Small intestine (tissue), 7 donors: ENCODE data around the gene HS6ST3. TPM values are rescaled to one million over a fixed set of nuclear protein-coding genes. Genes with fewer than 3 reads are reported as not detected.

Source experiments
- DNase-seq, 2 donors: peaks; one replicate each; pipeline versions ENCODE4 v3.0.0 to v3.0.0-alpha.2; 2013
- FAIRE-seq: peaks from 2 replicates; lab custom pipeline; 2012; peaks lifted over from hg19 to GRCh38; lab: Jason Lieb, UNC
- H3K27ac ChIP-seq, 3 donors: one replicate each; pipeline ENCODE4 v1.5.1; 2013; ENCODE audit warnings: low read length in 2 of 3, mild to moderate bottlenecking in 2 of 3, control low read depth in 1 of 3, inconsistent platforms in 1 of 3, low read depth in 1 of 3, moderate library complexity in 1 of 3
- H3K27me3 ChIP-seq, 3 donors: one replicate each; pipeline ENCODE4 v1.6.1; 2013; ENCODE audit warnings: low read length in 3 of 3, inconsistent platforms in 1 of 3; ENCODE audit not compliant: control insufficient read depth in 3 of 3, insufficient read depth in 3 of 3
- H3K36me3 ChIP-seq, 3 donors: one replicate each; pipeline ENCODE4 v1.6.1; 2013; ENCODE audit warnings: low read length in 3 of 3, inconsistent platforms in 1 of 3, low read depth in 1 of 3, mild to moderate bottlenecking in 1 of 3, moderate library complexity in 1 of 3; ENCODE audit not compliant: control insufficient read depth in 3 of 3, insufficient read depth in 2 of 3
- H3K4me1 ChIP-seq, 3 donors: one replicate each; pipeline ENCODE4 v1.6.1; 2013; ENCODE audit warnings: low read length in 2 of 3, inconsistent platforms in 1 of 3, low read depth in 1 of 3, mild to moderate bottlenecking in 1 of 3, moderate library complexity in 1 of 3; ENCODE audit not compliant: control insufficient read depth in 3 of 3, insufficient read depth in 2 of 3
- H3K4me3 ChIP-seq, 3 donors: one replicate each; pipeline ENCODE4 v1.5.1; 2013; ENCODE audit warnings: low read length in 3 of 3, control low read depth in 1 of 3, inconsistent platforms in 1 of 3, low read depth in 1 of 3, mild to moderate bottlenecking in 1 of 3, moderate library complexity in 1 of 3
- H3K9me3 ChIP-seq, 2 donors: one replicate each; pipeline ENCODE4 v1.6.1; 2013; ENCODE audit warnings: low read depth in 1 of 2, low read length in 1 of 2; ENCODE audit not compliant: control insufficient read depth in 2 of 2, insufficient read depth in 1 of 2
- WGBS, 3 donors: extraction: QIAGEN DNeasy Blood & Tissue Kit; methylation state at CpG; one replicate each; pipeline ENCODE4 v1.1.7; 2013; 5-methylcytosine and 5-hydroxymethylcytosine counted together
- polyA plus RNA-seq, 4 donors: library from polyadenylated mRNA; stranded (reverse) in 3 of 4; unstranded in 1 of 4; fragments of 200-250 nt in 3 of 4; fragments of 120-200 nt in 1 of 4; gene quantifications; one replicate each; pipeline versions ENCODE4 v1.2.1 to v1.2.3, GENCODE V29; 2013
- donor health status: healthy with polysubstance abuse.
- donor health status: control.
- donor health status: control.
- donor health status: Bipolar disorder and iron deficiency.
- donor health status: healthy.

The HS6ST3 gene
- polyA plus RNA-seq, 4 donors, result under 0.01 to 0.86 (median 0.54) TPM; not detected in 1

GRCh38 chr13:96552559-96552958 is 462.7 kb downstream of the HS6ST3 start:
- H3K27ac ChIP-seq, result no peak overlapping the region
- no peaks in the 10 kb centered on the region for H3K4me1 ChIP-seq
- FAIRE-seq (no peak), DNase-seq (peak in 1 of 2 donors; percentile 18)
- no peak overlapping the region for H3K4me3 ChIP-seq
- no peaks in the 10 kb centered on the region for H3K36me3 ChIP-seq
- WGBS, 3 donors, result 85 to 100% (median 97%) methylated on average over 2 of the region's 2 CpGs
- no peaks in the 10 kb centered on the region for H3K27me3 ChIP-seq
- H3K9me3 ChIP-seq, result no peaks in the 10 kb centered on the region

- no peak overlapping the region for H3K27ac ChIP-seq
- H3K27me3 ChIP-seq, result no peaks in the 10 kb centered on the region
- no peaks in the 10 kb centered on the region for H3K9me3 ChIP-seq
- H3K4me1 ChIP-seq, result no peaks in the 10 kb centered on the region
- no peak overlapping the region for H3K4me3 ChIP-seq
- no peak for FAIRE-seq
- DNase-seq, result no peak
- 93 to 98% (median 97%) methylated on average over 7 of the region's 7 CpGs for WGBS, 3 donors
- no peaks in the 10 kb centered on the region for H3K36me3 ChIP-seq
Measured at GRCh38 chr13:96553796-96554195, 463.9 kb downstream of the HS6ST3 start.

DNA sequence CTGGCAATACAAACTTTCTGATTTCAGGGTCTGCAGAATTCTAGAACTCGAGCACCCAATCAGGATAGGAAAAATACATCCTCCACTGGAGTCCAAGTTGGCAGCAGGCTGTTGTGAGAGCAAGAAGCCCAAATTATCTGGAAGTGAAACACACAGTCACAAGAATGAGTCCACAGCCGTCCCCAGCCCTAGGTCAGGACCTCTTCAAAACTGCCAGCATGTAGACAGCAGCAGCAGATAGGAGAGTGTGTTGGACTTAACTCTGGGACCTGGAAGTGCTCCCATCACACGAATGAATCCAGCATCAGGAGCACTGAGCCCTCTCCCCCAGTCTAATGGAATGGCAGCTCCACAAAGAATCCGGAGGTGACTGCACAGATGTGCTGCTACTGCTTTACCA is 483.7 kb downstream of the HS6ST3 start:
- H3K4me1 ChIP-seq, result no peaks in the 10 kb centered on the region
- no peak for DNase-seq
- H3K9me3 ChIP-seq, result no peaks in the 10 kb centered on the region
- no peak overlapping the region for H3K27ac ChIP-seq
- no peak overlapping the region for H3K4me3 ChIP-seq
- H3K36me3 ChIP-seq, result no peaks in the 10 kb centered on the region
- no peaks in the 10 kb centered on the region for H3K27me3 ChIP-seq
- no peak for FAIRE-seq
- 60 to 75% (median 72%) methylated on average over 4 of the region's 4 CpGs for WGBS, 3 donors

GRCh38 chr13:96575423-96576320 is 485.8 kb downstream of the HS6ST3 start:
- DNase-seq (no peak), FAIRE-seq (no peak)
- Histone ChIP-seq H3K27ac (no peak overlapping the region), H3K4me3 (no peak overlapping the region), H3K4me1 (no peaks in the 10 kb centered on the region), H3K9me3 (no peaks in the 10 kb centered on the region), H3K27me3 (no peaks in the 10 kb centered on the region), H3K36me3 (no peaks in the 10 kb centered on the region)
- WGBS, 3 donors, result 82 to 85% (median 85%) methylated on average over 14 of the region's 14 CpGs

DNA sequence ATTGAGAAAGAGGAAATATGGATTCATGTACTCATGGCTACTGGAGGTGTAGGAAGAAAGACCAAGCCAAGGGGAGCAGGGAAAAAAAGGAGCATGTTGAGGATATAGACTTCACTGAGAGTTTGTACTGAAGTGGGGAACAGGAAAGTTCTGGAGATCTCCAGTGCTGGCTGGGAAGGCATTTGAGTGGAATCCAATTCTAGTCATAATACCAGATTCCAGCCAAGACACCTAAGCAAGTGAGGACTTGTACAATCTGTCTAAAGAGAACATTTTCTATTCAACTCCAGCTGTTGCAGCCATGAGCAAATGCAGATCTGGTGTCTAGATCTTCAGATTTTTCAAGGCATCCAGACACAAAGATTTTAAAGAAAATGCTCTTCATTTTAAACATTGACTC is 491.8 kb downstream of the HS6ST3 start:
- Histone ChIP-seq H3K9me3 (no peaks in the 10 kb centered on the region), H3K27me3 (no peaks in the 10 kb centered on the region), H3K27ac (no peak overlapping the region)

DNA sequence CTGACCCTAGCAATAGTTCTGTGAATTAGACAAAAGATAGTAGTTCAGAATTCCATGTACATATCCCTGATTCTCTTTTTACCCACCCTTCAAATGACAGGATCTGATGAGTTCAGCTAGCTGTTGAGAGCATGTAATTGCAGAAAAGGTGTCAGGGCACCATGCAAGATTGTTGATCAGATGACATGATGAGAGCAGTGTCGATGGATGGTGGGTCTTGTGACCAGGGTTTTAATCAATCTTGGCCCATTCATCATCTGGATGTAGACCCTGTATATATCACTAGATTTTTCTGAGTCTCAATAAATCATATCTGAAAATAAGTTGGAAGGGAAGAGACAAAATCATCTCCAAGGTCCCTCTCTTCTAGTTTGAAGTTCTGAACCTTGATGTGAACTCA is 525.3 kb downstream of the HS6ST3 start:
- Histone ChIP-seq H3K4me3 (no peak overlapping the region), H3K36me3 (no peaks in the 10 kb centered on the region), H3K9me3 (no peaks in the 10 kb centered on the region), H3K4me1 (no peaks in the 10 kb centered on the region), H3K27me3 (no peaks in the 10 kb centered on the region), H3K27ac (no peak overlapping the region)
- WGBS, 3 donors, result 75 to 93% (median 88%) methylated on average over 1 of the region's 1 CpG
- no peak for DNase-seq
- FAIRE-seq, result no peak

More for the DNA sequence above, 491.8 kb downstream of the HS6ST3 start:
- DNase-seq (no peak), FAIRE-seq (no peak)
- Histone ChIP-seq H3K4me1 (no peaks in the 10 kb centered on the region), H3K4me3 (no peak overlapping the region), H3K36me3 (no peaks in the 10 kb centered on the region)

DNA sequence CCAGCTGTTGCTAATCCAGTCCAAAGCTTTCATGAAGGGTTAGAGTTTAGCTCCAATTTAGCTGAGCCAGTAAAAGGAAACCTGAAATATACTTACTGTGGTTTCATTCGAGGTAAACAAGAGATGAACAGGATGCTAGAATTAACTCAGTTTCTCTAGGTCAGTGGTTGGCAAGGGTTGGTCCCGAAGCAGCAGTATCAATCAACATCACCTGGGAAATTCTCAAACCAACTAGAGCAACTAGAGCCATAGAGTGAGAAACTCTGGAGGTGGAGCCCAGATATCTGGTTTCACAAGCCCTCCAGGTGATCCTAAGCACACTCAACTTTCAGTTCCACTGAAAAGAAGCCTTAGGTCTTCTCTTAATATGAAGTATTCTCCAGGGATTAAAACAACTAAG is 527.6 kb downstream of the HS6ST3 start:
- no peak for FAIRE-seq
- H3K4me1 ChIP-seq, result no peaks in the 10 kb centered on the region

DNA sequence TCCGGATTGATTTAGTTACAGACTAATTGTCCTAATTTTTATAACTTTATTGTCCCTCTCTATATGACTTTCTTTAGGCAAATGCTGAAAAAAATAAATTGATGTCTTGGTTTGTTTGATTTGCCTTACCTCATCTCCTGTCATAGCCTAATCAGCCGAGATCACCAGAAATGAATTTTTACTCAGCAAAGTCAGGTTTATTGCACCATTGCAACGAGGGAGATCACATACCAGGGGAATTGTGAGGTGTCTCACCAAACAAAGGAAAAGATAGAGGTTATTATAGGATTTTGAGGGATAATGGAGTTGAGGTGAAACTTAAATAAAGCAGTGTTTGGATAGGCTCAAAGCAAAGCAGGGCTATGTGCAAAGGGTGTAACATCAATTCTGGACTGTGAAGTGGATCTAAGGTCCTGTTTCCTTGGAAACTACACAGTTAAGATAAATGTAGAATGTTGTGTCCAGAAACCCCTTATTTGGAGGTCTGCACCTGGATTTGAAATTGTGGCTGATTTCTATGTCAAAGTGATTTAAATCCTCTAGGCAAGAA is 531.8 kb downstream of the HS6ST3 start:
- WGBS, 3 donors, result 58 to 69% (median 61%) methylated on average over 3 of the region's 3 CpGs
- FAIRE-seq, result no peak
- Histone ChIP-seq H3K27ac (no peak overlapping the region), H3K27me3 (no peaks in the 10 kb centered on the region), H3K9me3 (no peaks in the 10 kb centered on the region), H3K4me3 (no peak overlapping the region), H3K4me1 (no peaks in the 10 kb centered on the region), H3K36me3 (no peaks in the 10 kb centered on the region)
- no peak for DNase-seq

More for the DNA sequence above, 527.6 kb downstream of the HS6ST3 start:
- Histone ChIP-seq H3K4me3 (no peak overlapping the region), H3K36me3 (no peaks in the 10 kb centered on the region), H3K9me3 (no peaks in the 10 kb centered on the region), H3K27ac (no peak overlapping the region), H3K27me3 (no peaks in the 10 kb centered on the region)
- DNase-seq, result no peak
- WGBS, 3 donors, result 79 to 86% (median 80%) methylated on average over 2 of the region's 2 CpGs
